Activated CD8-positive, alpha-beta memory T cell treated with anti-CD3 and anti-CD28 coated beads for 24 hours (primary cell): Measurements from ENCODE around the gene TM4SF5.

ENCODE experiments used
- DNase-seq: peaks from one replicate; pipeline ENCODE4 v3.0.0-alpha.2; 2020

Gene TM4SF5

DNA sequence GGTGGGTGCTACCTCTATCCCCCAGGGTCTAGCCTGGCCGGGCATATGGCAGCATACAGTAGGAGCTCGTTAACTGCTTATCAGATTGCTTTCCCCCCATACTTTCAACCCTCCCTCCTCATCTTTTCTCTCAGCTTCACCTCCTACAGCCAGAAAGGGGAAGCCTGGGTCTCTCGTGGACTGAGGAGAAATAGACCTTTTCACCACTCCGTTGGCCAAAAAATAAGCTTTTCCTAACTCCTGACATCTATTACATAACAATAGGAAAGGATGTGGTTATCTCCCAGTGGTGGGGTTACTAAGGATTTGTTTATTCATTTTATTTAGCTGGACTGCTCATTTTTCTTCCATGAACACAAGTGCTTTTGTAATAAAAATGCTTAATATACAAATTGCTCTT is 23.0 kb upstream of the TM4SF5 start:
- no peak for DNase-seq

DNA sequence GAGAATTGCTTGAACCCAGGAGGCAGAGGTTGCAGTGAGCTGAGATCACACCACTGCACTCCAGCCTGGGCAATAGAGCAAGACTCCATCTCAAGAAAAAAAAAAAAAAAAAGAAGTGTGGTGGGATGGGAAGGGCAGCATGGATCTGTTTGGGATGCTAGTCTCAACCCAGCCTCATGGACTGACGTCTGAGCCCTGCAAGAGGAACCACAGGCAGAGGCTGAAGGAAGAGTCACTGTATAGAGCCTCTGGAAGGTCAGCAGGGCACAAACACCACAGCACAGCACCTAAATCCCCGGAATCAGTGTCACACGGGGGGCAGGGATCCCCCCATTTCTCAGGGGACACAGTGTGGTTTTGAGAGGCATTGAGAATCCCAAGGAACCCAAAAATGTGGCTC is 21.1 kb upstream of the TM4SF5 start:
- no peak for DNase-seq

DNA sequence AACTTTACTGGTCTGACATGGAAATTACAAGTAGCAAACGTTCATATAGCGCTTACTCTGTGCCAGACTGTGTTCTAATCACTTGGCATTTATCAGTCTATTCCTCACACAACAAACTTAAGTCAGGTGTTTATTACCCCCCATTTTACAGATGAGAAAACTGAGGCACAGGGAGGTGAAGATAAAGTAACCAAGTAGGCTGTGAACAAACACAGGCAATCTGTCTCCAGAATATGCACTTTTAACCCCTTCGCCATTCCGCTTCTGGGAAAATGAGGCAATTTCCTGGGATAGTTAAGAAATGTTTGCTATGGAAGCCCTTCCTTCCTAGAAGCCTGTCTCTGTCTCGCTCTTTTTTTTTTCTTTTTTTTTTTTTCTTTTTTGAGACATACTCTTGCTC is 19.8 kb upstream of the TM4SF5 start:
- DNase-seq, result no peak

DNA sequence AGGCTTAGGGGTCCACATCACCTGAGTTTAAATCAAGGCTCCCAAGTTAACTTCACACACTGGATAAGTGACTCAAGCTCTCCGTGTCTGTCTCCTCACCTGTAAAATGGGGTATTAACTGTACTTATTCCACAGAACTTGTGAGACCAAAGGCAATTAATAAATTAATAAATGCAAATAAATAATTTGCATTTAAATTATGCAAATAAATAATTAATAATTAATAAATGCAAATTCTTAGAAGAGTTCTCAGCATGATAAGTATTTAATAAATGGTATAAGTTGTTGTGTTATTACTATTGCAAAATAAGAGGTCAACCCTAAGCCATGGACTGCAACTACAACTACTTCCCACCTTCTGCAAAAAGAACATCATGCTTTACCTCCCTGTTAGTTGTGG is 18.3 kb upstream of the TM4SF5 start:
- DNase-seq, result no peak

DNA sequence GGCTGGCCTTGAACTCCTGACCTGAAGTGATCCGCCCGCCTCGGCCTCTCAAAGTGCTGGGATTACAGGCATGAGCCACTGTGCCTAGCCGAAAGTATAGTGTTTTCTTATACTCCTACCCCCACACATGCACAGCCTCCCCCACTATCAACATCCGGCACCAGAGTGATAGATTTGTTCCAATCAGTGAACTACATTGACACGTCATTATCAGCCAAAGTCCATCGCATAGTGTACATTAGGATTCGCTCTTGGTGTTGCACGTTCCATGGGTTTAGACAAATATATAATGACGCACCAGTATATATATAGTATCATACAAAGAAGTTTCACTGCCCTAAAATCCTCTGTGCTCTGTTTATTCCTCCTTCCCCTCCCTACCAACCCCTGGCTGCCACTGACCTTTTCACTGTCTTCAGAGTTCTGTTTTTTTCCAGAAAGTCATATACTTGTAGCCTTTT is 11.9 kb upstream of the TM4SF5 start:
- DNase-seq, result no peak

DNA sequence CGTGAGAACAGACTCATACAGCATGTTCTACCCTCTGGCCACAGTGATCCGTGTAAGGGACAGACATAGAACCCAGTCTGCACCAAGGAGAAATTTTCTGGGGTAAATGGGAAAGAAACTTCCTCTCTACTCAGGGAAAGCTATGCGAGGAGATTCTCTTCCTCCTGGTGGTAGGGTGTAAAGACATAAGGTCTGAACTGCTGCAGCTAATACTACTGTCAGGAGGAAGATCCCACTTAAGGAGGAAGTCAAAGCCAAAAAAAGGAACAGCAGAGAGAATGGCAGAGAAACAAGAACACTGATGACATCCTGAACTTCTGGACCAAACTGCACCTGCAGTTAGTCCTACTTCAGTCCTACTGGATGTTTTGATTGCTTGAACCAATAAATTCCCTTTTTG is 7.1 kb upstream of the TM4SF5 start:
- DNase-seq, result no peak

DNA sequence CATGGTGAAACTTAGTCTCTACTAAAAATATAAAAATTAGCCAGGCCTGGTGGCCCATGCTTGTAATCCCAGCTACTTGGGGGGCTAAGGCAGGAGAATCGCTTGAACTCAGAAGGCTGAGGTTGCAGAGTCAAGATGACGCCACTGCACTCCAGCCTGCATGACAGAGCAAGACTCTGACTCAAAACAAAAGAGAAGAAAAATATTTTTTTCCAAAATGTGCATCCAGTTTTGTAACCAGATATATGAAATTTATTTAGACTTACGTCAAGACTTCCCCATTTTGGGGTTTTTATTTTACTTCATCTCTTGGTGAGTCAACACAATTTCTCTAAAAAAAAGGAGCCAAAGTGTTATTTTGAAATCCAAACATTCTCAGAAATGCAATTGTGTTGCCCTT is 5.5 kb upstream of the TM4SF5 start:
- no peak for DNase-seq

DNA sequence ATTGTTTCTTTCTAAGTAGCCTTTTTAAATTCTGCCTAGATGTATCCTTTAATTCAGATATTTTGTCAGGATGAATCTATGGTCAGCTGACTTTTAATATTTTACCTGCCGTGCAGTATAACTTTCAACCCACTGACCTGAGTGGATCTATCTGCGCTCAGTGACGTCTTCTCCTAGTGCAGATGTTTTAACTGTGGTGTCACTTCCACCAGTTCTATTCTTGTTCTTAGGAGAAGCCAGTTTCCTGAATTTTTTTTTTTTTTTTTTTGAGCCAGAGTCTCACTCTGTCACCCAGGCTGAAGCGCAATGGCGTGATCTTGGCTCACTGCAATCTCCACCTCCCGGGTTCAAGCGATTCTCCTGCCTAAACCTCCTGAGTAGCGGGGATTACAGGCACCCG is 5.0 kb upstream of the TM4SF5 start:
- no peak for DNase-seq

DNA sequence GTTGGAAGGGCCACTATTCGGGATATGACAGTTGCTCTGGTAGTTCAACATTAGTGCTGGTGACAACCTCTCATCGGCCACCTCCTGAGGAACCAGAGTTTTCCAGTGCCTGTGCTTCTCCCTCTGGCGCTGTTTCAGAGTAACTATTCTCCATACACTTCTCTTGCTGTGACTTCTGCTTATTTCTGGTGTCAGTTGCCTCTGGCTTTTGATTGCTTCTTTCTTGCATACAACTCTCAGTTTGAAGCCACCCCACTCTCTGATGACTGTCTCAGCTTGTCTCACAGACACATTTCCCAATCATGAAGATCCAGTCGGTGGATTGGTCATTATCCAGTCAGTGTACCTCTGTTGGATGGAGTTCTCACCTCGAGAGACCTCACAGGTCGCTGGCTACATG is 3.4 kb upstream of the TM4SF5 start:
- DNase-seq, result no peak

DNA sequence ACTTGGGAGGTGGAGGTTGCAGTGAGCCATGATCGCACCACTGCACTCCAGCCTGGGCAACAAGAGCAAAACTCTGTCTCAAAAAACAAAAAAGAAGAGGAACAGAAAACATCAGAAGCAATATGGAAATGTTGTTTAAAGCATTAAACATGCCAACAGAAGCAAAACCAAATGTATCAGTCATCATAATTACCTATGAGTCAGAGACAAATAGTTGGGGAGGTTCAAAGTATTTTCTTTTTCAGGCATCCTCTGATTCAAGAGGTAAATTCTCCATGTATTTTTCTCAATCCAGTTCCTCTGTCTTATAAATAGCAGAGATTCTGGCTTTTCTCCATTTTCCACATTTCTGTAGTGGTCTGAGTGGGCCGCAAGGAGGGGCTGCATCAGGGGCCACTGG is 2.1 kb upstream of the TM4SF5 start:
- DNase-seq, result no peak

DNA sequence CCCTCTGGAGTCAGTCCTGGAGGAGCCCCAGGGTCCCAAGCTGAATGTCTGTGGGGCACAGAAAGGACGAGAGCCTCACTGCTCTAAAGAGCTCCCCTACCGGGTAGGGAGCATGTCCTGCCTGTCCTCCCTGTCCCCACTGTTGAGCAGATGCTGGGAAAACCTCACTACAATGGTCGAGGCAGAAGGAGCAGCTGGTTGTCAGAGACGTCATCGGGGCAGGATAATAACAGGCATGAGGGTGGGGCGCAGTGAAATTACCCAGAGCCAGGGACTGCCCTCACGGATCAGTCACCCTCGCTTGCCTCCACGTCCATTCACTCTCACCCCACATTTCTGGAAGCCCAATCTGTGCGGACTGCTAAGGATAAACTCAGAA is 538 bp downstream of the TM4SF5 start:
- no peak for DNase-seq

DNA sequence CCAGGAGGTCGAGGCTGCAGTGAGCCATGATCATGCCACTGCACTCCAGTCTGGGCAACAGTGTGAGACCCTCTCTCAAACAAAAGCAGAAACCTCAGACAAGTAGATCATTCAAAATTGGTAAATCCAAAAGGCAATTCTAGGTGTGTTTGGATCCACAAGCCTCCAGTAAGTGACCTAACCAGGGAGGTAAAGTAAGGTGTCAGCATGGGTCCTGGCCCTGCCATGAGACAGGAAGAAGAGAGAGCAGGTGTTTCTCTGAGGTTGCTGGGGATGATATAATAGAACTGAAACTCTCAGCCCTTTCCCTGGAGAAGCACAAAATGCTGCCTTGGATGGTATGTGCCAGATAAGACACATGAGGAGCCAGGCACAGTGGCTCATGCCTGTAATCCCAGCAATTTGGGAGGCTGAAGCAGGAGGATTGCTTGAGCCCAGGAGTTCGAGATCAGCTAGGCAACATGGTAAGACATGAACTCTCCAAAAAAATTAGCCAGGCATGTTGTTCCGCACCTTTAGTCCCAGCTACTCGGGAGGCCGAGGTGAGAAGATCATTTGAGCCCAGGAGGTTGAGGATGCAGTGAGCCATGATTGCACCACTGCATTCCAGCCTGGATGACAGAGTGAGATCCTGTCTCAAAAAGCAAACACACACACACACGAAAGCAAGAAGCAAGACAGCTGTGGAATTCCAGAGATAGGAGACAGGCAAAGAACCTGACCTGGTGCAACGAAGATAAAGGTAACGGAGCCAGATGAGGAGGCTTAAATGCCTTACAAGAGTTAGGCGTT is 6.5 kb downstream of the TM4SF5 start:
- no peak for DNase-seq

DNA sequence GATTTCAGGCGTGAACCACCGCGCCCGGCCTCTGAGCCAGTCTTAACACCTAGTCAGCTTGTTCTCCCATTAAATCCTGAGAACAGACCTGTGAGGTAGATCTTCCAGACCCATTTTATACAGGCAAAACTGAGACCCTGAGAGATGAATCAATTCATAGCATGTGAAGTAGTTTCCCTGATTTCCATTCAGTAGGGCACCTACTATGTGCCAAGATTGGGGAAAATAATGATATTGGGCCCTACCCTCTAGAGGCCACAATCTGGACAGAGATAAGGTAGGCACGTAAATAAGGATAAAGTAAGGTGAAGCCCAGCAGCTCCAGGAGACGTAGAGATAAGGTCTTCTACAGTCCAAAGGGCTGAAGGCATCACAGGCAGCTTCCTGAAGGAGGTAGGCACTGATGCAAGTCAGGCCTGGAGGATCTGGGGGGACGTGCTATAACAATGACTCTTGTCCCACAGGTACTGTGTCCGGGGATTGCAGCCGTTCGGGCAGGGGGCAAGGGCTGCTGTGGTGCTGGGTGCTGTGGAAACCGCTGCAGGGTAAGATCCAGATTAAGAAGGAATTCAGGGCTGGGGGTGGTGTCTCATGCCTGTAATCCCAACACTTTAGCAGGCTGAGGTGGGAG is 8.8 kb downstream of the TM4SF5 start:
- DNase-seq, result no peak

DNA sequence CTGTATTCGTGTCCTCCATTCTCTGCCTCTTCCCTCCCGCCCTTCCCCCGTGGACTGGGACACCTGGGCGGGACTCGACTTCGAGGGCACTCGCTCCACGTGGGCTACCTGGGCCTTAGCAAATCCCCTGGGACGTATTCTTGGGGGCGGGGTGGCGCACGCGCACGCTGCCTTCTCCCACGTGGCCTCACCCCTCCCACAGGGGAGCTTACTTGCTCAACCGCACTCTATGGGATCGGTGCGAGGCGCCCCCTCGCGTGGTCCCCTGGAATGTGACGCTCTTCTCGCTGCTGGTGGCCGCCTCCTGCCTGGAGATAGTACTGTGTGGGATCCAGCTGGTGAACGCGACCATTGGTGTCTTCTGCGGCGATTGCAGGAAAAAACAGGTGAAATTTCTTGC is 11.0 kb downstream of the TM4SF5 start:
- DNase-seq, result no peak

DNA sequence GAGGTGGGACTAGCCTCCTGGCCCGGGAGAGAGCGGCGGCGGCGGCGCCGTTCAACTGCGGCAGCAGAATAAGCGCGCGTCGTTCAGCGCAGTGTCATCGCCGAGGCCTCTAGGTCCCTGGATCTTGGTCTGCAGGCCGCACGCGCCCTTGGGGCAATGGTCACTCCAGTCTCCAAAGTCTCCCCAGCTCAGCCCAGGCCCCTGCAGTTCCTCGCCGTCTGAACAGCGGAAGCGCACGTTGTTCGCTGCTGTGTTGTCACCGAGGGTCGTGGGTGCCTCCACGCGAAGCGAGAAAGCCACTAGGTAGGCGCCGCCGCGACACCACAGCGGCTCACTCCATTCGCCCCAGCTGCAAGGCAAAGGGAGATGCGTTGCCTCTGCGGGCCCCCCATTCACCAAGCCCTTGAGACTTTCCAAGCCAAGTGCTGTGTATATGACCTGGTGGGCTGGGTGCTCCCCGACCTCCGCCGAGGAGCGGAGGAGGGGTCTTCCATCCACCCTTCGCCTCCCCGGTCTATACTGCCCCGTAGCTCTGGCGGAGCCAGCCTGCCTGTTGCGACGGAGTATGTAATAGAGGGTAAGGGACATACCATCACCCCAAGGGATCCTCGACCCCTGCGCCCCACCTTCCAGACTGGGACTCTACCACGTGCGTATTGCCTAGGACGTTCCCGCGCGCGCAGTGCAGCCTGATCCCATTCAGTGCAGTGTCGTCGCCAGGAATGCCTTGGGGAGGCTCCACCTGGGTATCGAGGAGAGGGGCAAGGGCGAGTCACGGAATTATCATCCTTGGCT is 13.8 kb downstream of the TM4SF5 start:
- DNase-seq, result peak; percentile 62

DNA sequence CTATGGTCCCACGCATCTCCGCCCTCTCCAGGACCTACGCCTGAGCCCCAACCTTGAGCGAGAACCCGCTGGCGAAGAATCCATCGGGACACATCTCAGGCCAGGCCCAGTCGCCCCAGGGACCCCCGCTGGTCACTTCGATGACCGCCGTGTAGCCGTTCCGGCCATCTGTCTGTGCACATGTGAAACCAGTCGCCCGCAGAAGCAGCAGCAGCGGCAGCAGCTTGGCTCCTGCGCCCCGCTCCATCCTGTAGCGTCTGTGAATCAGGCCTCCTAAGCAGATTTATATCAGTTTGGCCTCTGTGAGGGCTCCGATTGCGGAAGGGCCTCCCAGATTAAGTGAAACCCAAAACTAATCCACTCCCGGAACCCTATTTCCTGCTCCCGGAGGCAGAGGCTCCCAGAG is 14.4 kb downstream of the TM4SF5 start, which contains the start of gene VMO1:
Gene VMO1, minus strand, starts transcription at position 259 of the 406 bp plus-strand sequence. Its CDS starts 12 bp downstream, at position 247.
- DNase-seq, result no peak

DNA sequence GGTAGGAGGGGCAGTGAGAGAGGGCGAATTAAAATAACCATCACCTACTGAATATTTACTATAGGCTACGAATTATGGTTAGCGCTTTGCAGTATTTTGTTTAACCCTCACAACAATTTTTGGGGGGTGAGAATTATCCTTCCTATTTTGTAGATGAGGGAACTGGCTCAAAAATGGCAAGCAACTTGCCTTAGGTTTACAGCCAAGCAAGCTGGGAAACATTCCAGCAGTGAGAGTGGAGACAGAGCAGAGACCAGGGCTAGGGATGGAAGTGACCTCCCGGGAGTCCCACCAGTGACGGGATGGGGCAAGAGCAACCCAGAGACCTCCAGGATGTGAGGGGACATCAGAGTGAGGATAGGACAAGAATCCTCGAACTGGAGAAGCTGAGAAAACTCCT is 14.8 kb downstream of the TM4SF5 start:
- no peak for DNase-seq

DNA sequence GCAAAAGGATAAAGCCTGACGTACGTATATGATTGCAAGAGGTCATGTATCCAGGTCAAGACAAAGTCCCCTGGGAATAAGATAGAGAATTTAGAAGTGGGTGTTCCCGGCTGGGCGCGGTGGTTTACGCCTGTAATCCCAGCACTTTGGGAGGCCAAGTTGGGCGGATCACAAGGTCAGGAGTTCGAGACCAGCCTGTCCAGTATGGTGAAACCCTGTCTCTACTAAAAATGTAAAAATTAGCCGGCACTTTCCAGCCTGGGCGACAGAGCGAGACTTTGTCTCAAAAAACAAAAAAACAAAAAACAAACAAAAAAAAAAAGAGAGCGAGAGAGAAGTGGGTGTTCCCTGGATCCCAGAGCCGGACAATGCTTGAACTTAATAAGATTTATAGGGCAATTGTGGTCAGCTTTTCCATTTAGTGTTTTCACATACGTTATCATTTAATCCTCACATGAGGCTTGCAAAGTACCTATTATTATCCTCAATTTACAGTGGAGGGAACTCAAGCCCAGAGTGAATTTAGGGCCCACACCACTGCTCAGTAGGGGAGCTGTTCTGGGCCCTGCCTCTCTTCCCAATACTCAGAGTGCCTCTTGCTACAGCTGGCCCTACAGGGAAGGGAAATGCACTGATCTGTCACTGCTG is 16.6 kb downstream of the TM4SF5 start:
- no peak for DNase-seq

DNA sequence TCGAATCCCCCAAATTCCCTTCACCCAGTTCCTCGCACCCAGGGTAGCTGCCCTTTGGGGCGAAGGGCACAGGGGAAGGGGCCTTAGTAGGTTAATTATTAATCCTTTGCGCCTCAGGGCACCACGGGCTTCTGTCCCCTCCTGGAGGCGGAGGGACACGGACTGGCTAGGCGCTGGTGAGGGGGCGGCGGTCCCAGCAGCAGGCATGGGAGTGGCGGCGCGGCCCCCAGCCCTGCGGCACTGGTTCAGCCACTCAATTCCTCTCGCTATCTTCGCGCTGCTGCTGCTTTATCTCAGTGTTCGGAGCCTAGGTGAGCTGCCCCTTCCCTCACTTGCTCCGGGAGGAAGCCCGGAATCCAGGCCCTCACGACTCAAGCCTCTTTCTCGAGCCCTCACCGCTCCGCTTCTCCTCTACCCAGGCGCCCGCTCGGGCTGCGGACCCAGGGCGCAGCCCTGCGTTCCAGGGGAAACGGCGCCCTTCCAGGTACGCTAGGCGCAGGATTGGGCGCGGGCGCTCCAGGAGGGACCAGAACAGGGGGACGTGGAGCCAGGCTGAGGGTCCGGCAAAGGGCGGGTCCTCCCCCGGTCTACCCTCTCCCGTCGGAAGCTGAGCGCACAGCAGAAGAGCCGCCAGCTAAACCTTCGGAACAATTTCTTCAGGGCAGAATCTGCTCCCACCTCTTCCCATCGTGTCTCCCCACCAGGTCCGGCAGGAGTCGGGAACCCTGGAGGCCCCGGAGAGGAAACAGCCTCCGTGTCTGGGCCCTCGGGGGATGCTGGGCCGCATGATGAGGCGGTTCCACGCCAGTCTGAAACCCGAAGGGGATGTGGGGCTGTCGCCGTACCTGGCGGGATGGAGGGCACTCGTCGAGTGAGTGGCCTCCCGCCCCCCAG is 17.4 kb downstream of the TM4SF5 start, which contains the start of gene GLTPD2:
Gene GLTPD2, plus strand, starts transcription at position 158 of the 894 bp plus-strand sequence. Its CDS starts 48 bp downstream, at position 206.
- DNase-seq, result no peak

DNA sequence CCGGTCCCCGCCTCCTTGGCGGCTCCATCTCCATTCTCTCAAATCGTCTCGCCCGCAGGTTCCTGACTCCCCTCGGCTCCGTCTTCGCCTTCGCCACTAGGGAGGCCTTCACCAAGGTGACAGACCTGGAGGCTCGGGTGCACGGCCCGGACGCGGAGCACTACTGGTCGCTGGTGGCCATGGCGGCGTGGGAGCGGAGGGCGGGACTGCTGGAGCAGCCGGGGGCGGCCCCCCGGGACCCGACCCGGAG is 17.9 kb downstream of the TM4SF5 start:
- DNase-seq, result no peak

DNA sequence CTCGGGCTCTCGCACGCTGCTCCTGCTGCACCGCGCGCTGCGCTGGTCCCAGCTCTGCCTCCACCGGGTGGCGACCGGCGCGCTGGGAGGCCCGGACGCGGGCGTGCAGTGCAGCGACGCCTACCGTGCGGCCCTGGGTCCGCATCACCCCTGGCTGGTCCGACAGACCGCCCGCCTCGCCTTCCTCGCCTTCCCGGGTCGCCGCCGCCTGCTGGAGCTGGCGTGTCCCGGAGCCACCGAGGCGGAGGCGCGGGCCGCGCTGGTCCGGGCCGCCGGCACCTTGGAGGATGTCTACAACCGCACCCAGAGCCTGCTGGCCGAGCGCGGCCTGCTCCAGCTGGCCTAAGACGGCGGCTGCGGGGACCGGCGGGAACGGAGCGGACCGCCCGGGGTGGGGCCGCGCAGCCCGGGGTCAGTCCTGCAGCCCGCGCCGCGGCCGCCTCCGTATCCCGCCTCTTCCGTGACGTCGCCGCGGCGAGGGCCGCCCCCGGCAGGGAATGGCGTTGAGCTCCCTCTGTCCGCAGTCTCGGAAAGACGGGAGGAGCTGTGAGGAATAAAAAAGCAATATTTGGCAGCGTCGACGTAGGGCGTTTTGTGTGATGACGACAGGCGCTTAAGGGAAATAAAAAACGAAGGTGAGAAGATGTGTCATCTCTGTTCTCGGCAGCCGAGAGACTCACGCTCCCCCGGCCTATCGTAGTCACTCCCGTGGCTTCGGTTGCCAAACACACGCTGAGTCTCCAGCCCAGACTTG is 18.4 kb downstream of the TM4SF5 start:
- DNase-seq, result peak; percentile 89

DNA sequence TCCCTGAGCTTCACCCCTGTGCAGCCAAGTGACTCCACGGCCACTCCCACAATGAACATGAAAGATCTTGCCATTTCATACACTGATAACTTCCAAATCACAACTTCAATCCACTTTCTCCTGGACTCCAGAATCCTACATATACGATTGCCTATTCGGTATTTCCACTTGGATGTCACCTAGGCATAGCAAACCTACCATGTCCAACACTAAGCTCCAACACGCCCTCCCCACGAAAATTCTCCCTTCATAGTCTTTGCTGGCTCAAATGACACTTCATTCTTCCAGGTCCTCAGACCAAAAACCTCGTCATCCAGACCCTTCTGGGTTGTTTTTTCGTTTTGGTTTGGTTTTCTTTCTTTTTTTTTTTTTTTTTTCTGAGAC is 19.0 kb downstream of the TM4SF5 start:
- no peak for DNase-seq
